ENCODE measurements around the gene ICA1L.
"Not testable (repeated sequence)": the region's sequence is repeated elsewhere in the genome, so short reads cannot be mapped to it uniquely, and the experiment has no call there.

The ICA1L gene

DNA sequence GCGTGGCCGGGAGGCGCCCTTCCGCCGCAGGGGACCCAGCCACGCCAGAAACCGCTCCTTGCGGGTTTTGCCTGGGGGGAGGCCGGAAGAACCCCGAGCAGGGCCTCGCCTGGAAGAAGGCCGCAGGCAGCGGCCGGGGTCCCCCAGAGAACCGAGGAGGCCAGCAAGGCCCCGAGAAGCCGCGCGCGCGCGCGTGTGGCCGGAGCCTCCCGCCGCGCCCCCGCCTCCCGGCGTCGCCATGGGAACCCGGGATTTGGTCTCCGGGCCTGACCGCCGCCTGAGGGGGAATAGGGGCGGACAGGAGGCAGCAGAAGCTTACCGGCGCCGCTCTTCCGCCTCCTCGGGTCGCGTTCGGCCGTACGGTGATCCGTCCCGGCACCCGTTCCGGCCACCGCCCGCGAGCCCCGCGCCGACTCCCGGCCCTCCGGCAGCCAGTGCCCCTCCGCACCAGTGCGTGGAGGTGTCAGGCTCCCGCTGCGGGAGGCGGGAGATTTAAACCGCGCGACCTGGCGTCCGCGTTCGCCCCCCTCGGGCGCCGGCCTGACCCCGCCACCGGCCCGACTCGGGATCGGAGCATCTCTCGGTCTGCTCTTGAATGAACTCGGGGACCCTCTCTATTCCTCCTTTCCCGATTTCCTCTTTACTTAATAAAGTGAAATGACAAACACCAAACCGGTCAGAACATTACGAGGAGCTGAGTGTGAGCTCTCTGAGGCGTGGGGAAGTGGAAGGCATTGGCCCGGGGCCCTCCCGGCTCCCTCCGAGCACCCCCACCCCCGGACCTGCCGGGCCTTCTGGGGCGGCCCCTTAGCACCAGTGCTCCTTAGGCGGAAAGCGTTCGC lies at the start of gene ICA1L:
Gene ICA1L (minus strand): TSS at position 467 of the 842 bp plus-strand sequence. CDS start 42,757 bp downstream, outside the sequence.
- DNase-seq, result peak; percentile 18

DNA sequence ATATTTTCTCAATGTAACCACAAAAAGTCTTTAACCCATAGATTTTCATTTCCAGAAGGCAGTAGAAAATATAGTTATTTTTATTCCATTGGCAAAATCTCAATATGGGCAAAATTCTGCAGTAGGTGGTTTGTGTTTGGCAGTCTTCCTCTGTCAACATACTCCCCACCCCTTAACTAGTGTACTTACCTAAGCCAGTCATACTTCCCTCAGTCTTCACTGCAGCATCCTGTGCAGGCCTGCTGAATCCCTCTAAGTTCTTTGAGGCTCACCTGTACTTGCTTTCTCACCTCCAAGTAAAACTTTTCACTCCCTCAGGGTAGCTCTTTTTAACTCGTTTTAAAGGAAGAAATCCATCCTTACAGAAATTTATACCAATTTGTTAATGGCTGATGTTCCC lies 47.3 kb upstream of the ICA1L start:
- no peak for DNase-seq

DNA sequence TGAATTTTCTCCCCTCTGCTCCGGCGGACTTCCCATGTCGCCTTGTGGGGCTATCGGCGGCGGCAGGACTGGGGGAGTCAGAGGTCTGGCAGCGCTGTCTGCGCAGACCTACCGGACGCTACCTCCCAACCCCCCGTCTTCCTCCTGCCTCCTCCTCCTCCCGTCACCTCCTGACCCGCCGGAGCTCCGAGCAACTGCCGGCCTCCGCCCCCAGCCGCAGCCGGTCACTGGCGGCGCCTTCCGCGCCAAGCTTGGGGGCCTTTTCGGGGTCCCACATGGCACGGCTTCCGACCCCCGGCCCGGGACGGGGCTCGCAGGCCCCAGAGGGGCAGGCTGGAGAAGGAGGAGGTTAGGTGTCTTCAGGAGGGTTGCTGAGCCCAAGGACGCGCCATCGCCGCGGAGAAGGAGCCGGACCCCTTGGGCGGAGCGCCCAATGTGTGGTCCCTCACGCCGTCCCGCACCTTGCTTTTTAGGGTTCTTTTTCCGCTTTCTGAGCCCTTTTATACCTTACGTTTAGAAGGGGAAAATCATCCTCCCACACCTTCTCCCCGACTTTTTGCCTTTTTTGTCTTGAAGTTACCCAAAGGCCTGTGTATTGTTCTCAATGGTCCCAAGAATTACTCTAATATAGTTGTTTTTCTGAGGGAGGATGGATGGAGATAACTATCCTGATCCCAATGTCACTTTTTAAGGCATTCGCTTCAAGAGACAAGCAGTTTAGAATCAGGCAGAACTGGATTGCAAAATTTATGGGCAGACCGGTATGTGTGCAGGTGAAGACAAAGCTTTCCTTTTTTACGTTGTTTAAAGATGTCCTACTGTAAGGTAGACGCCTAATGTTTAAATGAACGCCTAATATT lies 41.0 kb upstream of the ICA1L start:
- peak; percentile 2 for DNase-seq

DNA sequence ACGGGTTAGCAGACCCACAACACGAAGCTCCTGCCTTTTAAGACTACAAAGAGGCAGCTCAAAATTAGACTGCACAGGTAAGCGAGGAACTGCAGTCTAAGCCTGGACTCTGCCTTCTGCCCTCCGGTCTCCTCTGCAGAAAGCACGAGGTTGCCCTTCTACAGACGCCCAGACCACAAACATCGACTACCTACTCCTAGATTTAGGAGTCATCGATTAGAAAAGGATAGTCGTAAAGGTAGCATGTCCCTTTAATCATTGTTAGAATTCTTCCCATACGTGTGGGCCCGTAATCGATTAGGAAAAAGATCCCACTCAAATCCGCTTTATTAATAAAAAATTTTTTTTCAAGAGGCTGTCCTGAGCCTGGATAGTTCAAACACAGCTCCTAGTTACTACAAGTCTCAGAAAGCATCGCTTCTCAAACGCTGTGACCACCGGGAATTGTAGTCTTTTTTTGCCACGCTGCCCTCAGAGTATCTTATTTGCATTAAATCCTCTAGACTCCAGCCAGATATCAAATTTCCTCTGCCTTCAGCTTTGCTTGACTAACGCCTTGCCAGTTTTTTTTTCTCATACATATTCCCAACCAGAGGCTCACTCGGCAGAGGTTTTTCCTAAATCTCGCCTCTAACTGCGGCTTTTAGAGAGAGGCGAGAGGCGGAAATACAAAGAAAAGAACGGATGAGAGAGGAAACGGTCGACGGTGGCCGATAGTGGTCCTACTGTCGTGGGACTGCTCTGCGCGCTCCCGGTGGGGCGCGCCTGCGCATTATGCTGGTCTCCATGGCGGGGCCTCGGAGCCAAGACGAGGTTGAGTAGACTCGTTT lies 40.2 kb upstream of the ICA1L start, which contains the start of the genes CARF and WDR12:
Gene CARF (plus strand): TSS at position 764 of the 830 bp plus-strand sequence. CDS start 29,628 bp downstream, outside the sequence.
Gene WDR12 (minus strand): TSS at position 162 of the 830 bp plus-strand sequence. CDS start 197 bp downstream, outside the sequence.
- DNase-seq, result peak; percentile 98

DNA sequence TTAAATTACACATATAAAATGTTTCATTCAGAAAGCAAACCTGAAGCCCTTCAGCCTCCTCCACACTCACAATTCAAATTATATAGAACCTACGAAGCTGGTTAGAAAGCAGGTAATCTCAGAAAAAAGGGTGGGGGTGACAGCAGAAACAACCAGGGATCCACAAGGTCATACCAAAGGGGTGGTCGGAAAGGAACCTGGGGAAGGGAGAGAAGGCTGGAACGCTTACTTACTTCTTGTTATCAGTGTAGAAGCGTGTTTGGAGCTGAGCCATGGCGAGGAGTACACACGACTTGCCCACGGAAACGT lies 39.6 kb upstream of the ICA1L start:
- no peak for DNase-seq

DNA sequence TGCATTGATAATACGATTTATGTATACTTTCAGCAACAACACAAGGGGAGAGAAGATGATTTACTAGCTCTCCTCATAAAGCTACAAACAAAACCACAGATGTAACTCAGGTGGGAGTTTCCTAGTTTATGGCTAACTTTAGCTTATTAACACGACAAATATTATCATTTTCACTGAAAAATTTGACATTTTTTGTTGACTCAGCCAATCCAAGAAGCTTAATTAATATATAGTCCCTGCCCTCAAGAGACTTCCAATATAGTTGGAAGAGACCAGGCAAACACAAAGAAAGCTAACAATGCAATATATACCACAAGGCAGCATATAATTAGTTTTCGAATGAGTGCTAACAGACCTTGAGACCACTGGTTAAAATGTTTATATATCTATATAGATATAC lies 39.1 kb upstream of the ICA1L start:
- no peak for DNase-seq

DNA sequence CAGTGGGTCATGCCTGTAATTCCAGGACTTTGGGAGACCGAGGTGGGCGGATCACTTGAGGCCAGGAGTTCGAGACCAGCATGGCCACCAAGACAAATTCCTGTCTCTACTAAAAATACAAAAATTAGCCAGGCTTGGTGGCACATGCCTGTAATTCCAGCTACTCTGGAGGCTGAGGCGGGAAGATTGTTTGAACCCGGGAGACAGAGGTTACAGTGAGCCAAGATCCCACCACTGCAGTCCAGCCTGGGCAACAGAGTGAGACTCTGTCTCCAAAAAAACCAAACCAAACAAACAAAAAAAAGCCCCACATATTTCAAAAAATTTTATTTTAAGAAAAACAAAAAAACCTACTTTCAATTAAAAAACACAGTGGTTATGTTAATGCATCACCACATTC lies 38.7 kb upstream of the ICA1L start:
- not testable (repeated sequence) for DNase-seq

DNA sequence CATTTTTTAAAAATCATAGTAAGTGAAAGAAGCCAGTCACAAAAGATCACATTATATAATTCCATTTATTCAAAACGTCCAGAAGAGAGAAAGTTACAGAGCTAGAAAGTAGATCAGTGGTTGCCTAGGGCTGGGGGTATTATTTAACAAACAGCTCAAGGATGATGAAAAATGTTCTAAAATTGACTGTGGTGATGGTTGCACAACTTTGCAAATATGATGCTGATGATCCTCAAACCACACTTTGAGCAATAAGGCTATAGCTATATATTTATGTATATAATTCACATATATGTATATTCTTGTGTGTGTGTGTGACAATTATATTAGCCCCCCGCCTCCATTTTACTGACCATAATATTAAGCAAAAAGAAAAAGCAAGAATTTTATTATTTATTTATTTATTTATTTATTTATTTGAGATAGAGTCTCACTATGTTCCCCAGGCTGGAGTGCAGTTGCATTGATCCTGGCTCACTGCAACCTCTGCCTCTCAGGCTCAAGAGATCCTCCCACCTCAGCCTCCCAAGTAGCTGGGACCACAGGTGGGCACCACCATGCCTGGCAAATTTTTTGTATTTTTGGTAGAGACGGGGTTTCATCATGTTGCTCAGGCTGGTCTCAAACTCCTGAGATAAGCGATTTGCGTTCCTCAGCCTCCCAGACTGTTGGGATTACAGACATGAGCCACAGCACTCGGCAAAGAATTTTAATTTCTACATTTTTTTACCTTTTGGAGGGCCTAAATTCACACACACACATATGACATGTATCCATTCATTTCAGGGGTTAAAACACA lies 38.0 kb upstream of the ICA1L start:
- DNase-seq, result no peak

DNA sequence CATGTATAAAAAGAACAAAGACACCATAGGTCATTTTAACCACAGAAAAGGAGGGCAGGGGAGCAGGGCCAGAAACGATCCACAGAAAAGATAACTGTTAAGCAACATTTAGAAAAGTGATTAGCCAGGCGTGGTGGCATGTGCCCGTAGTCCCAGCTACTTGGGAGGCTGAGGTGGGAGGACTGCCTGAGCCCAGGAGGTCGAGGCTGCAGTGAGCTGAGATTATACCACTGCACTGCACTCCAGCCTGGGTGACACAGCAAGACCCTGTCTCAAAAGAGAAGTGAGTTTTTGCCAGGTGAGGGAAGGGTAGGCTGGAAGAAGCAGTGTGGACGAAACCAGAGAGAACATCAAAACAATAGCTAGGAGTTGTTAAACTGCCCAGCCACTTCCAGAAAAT lies 36.6 kb upstream of the ICA1L start:
- DNase-seq, result no peak

DNA sequence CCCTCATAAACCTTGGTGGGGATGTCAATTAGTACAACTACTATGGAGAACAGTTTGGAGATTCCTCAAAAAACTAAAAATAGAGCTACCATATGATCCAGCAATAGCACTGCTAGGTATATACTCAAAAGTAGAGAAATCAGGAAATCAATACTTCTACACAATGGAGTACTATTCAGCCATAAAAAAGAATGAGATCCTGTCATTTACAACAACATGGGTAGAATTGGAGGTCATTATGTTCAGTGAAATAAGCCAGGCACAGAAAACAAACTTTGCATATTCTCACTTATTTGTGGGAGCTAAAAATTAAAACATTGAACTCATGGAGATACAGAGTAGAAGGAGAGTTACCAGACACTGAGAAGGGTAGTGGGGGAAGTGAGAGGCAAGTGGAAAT lies 33.9 kb upstream of the ICA1L start:
- DNase-seq, result not testable (repeated sequence)

DNA sequence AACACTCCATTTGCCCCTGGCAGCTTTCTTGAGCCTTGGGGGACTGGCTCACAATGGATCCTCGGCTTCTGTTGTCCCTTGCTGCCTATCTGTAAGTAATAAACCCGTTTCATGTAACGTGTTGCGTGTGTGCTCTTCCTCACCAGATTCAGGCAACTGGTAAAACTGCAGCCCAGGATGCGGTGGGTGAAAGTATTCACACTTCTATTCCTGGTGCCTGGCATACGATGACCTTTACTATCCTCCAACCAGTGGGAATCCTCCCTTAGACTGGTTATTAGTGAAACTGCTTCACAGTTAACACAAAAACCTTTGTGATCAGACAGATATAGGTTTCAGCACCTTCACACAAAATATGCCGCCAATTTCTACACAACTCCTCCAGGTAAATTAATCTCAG lies 13.6 kb upstream of the ICA1L start:
- no peak for DNase-seq

DNA sequence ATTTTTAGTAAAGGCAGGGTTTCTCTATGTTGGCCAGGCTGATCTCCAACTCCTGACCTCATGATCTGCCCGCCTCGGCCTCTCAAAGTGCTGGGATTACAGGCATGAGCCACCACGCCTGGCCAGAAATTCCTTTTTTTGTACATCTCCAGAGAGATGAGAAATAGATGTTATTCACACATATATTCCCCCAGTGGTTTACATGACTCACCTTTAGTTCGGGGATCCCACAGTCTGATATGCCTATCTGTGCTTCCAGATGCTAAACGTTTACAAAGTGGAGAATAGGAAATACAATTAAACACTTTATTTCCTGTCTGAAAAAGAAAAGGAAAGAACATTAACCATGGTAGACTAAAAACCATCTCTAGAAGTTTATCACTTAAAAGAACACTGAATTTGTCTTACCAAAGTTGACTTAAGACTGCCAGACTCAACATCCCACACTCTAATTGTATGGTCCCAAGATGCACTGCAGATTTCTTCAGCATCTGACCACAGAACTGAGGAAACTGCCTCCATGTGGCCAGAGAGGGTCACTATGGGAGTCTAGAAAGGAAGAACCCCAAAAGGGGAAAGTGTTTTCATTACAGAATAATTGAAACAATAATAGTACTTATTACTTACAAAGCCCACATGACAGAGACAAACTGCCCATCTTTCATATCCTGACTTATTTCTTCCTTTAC lies 12.6 kb upstream of the ICA1L start:
- DNase-seq, result no peak

DNA sequence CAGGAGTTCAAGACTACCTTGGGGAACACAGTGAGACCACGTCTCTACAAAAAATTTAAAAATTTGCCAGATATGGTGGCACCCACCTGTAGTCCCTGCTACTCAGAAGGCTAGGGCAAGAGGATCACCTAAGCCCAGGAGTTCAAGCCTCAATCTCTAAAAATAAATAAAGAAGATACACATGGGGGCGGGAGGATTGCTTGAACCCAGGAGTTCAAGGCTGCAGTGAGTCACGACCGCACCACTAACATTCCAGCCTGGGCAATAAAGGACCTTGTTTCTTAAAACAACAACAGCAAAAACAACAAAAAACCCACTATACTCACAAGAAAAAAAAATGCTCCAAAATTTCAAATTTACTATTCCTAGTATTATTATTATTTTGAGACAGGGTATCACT lies 10.0 kb upstream of the ICA1L start:
- DNase-seq, result no peak

DNA sequence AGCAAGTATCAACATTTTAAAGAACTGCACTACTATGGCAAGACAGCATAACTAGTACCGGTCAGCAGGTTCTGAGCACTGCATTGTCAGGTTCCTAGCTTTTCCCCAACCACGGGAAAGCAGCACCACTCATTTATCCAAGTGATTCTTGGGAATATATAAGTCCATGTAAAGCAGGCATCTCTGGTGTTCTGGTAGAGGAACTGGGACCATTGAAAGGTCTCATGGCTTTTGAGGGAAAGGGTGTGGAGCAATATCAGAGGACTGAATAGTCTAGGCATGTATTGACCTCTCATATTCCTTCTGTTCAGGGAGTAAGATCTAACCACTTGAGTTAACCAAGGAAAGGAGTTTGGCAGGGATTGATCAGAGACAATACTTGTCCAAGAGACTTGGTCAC lies 6.1 kb upstream of the ICA1L start:
- DNase-seq, result no peak

DNA sequence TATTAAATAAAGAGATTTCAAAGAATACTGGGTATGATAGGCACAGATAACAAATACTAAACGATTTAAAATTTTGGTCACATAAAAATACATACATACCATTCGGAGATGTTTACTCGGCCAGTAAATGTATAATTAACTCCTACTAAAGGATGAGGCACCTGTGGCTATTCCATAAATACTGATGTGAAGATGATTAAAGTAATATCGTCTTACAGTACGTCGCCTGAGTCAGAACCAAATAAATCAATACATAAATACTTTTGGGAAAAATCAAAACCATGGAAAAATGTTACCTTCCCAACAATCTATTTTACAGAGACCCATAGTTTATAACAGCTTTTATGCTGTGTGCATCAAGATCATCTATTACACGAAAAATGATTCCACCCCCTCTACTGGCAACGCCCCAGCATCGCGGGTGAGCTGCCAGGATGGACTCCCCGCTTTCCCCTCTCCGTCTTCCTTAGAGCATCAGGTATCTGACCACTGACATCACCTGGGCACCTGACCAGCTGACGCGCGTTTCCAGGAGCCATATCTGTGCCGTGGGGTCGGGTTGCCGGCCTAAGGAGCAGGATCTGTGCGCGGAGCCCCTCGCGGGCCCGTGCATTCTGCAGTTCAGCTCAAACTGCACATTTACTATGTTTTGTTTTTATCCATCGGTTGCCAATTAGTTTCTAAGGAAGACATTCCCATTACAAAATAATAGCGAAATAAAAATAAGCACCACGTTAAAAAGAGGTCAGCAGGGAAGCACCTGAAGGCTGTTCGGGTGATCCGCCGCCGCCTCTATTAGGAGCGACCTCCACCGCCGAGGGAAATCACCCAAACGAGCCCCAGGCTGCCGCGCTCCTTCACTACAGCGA lies 901 bp downstream of the ICA1L start:
- peak; percentile 57 for DNase-seq

DNA sequence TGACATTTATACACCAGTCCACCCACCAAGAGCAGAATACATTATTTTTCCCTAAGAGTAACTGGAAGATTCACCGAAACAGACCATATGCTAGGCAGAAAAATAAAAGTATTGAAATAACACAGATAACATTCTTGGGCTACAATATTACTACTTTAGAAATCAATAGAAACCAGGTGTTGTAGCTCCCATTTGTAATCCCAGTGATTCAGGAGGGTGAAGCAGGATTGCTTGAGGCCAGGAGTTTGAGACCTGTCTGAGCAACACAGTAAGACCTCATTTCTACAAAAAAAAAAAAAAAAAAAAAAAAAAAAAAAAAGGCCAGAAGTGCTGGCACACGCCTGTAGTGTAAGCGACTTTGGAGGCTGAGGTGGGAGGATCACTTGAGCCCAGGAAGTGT lies 9.6 kb downstream of the ICA1L start:
- no peak for DNase-seq

DNA sequence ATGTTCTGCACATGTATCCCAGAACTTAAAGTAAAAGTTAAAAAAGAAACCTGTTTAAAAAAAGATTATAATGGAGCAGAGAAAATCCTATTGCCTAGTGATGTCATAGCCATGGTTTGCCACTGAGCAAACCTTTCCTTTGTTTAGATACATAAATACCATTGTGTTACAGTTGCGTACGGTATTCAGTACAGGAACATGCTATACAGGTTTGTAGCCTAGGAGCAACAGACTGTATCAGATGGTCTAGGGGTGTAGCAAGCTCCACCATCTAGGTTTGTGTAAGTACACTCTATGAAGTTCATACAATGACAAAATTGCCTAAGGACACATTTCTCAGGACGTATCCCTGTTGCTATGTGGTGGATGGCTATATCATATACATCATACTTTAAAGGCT lies 13.0 kb downstream of the ICA1L start:
- no peak for DNase-seq

DNA sequence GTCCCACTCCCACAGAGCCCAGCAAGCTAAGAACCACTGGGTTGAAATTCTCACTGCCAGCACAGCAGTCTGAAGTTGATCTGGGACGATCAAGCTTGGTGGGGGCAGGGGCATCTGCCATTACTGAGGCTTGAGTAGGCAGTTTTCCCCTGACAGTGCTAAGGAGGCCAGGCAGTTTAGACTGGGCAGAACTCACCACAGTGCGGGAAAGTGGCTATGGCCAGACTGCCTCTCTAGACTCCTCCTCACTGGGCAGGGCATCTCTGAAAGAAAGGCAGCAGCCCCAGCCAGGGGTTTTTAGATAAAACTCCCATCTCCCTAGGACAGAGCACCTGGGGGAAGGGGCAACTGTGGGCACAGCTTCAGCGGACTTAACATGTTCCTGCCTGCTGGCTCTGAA lies 22.2 kb downstream of the ICA1L start:
- DNase-seq, result not testable (repeated sequence)

DNA sequence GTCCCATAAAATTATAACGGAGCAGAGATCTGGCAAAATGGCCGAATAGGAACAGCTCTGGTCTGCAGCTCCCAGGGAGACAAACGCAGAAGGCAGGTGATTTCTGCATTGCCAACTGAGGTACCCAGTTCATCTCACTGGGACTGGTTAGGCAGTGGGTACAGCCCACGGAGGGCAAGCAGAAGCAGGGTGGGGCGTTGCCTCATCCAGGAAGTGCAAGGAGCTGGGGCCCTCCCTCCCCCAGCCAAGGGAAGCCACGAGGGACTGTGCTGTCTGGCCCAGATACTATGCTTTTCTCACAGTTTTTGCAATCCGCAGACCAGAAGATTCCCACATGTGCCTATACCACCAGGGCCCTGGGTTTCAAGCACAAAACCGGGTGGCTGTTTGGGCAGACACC lies 22.8 kb downstream of the ICA1L start:
- DNase-seq, result no peak
